Caco-2 (cell line): ENCODE results near the gene KRCC1. TPM values are rescaled to one million over a fixed set of nuclear protein-coding genes. Genes with fewer than 3 reads are reported as not detected.

Source experiments
- BruUV-seq: library from RNA; stranded (reverse); fragments of 400-500 nt; replicated peaks from 2 replicates; lab custom pipeline; 2021; lab: Mats Ljungman, UMichigan
- CTCF ChIA-PET: fragments of 300-600 bp; sonication (Branson Sonifier 250); formaldehyde crosslinking; loops from one replicate; lab custom pipeline; 2022; ENCODE audit warnings: antibody characterized with exemption; lab: Charles Lee
- POLR2A ChIA-PET: fragments of 300-600 bp; sonication (Branson Sonifier 250); formaldehyde crosslinking; loops from one replicate; lab custom pipeline; 2022; ENCODE audit warnings: antibody characterized with exemption; lab: Charles Lee
- DNase-seq, 2 experiments: peaks; one replicate each; pipeline versions ENCODE4 v3.0.0 to v3.0.0-alpha.2; 2020 to 2022
- H3K27me3 ChIP-seq: replicated peaks from 2 replicates; pipeline ENCODE4 v1.6.0; 2011; ENCODE audit warnings: low read length; ENCODE audit not compliant: control insufficient read depth, insufficient read depth
- H3K36me3 ChIP-seq: 2 replicates; pipeline ENCODE4 v1.5.1; 2011; ENCODE audit warnings: low read length; ENCODE audit not compliant: control insufficient read depth, insufficient read depth
- H3K4me1 ChIP-seq: fragments of 250-450 bp; sonication (Bioruptor Pico); 2 replicates; pipeline ENCODE4 v1.5.1; 2020; ENCODE audit warnings: mild to moderate bottlenecking
- H3K4me3 ChIP-seq: 2 replicates; pipeline ENCODE4 v1.5.1; 2011; ENCODE audit warnings: low read depth, mild to moderate bottlenecking, control low read depth, low read length
- H3K9me3 ChIP-seq: fragments of 250-450 bp; sonication (Bioruptor Pico); 2 replicates; pipeline ENCODE4 v1.5.1; 2020; ENCODE audit warnings: mild to moderate bottlenecking, moderate library complexity
- H3K27ac Mint-ChIP-seq: one replicate; pipeline ENCODE4 v1.8.0; 2022; ENCODE audit warnings: mixed read lengths; ENCODE audit not compliant: unreplicated experiment
- H3K27me3 Mint-ChIP-seq: one replicate; pipeline ENCODE4 v1.8.0; 2022; ENCODE audit warnings: mixed read lengths; ENCODE audit not compliant: insufficient read depth, unreplicated experiment
- H3K36me3 Mint-ChIP-seq: one replicate; pipeline ENCODE4 v1.8.0; 2022; ENCODE audit warnings: mild to moderate bottlenecking, mixed read lengths; ENCODE audit not compliant: insufficient read depth, unreplicated experiment
- H3K4me1 Mint-ChIP-seq: one replicate; pipeline ENCODE4 v1.8.0; 2022; ENCODE audit warnings: low read depth, mixed read lengths; ENCODE audit not compliant: unreplicated experiment
- H3K4me3 Mint-ChIP-seq: one replicate; pipeline ENCODE4 v1.8.0; 2022; ENCODE audit warnings: mild to moderate bottlenecking, moderate library complexity, mixed read lengths; ENCODE audit not compliant: unreplicated experiment
- H3K9me3 Mint-ChIP-seq: one replicate; pipeline ENCODE4 v1.8.0; 2022; ENCODE audit warnings: mixed read lengths; ENCODE audit not compliant: unreplicated experiment
- intact Hi-C: fragments of 100-400 bp; cut with micrococcal nuclease; formaldehyde crosslinking; loops from one replicate; pipeline ENCODE4 v1.10.0; 2022; ENCODE audit not compliant: unreplicated experiment
- total RNA-seq: library from RNA; stranded (reverse); gene quantifications from 2 replicates; pipeline ENCODE4 v1.2.3, GENCODE V29; 2022
- TF ChIP-seq, protein P1 (sequence below), 2 experiments: fragments of 200-600 bp in 1 of 2; IDR thresholded peaks; 1 replicate in 1 of 2; 2 replicates in 1 of 2; pipeline versions ENCODE4 v1.5.1 to v1.8.0; 2011 to 2022; ENCODE audit warnings: antibody characterized with exemption in 1 of 2, control low read depth in 1 of 2, inconsistent platforms in 1 of 2, low read depth in 1 of 2, low read length in 1 of 2, mild to moderate bottlenecking in 1 of 2, moderate library complexity in 1 of 2; ENCODE audit not compliant: insufficient read depth in 1 of 2, severe bottlenecking in 1 of 2, unreplicated experiment in 1 of 2

Gene KRCC1
- total RNA-seq, 1 experiment from 2014 or later: 7.6 TPM

DNA sequence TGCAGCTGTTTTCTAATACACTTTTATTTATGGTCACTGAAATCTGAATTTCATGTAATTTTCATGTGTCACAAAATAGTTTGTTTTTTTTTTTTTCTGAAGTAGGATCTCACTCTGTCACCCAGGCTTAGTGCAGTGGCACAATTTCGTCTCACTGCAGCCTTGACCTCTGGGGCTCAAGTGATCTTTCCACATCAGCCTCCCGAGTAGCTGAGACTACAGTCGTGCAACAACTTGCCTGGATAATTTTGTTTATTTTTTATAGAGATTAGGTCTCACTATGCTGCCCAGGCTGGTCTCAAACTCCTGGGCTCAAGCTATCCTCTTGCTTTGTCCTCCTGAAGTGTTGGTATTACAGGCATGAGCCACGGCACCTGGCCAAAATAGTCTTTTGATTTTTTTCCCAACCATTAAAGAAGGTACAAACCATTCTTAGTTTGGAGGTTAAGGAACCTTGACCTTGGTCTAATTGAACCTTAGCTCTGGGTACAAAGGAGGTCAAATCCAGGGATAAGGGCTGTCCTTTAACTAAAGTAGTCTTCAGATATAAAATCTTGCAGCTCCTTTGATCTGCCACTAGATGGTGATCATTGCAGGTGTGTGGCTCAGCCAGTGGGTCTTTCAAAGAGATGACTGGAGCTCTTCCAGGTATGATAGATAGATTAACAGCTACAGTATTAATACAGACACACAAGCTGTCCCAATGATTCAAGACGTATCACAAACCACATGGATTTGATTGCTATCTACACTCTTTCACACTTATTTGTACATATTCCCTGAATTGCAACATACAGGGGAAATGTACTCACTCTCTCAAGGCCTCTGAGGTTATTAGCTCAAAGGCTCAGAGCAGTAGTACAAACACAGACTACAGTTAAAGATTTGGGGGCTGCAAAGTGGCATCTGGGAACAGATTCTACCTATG lies 4.7 kb upstream of the KRCC1 start:
- peaks cover 20% of the 10 kb centered on the region for H3K4me1 ChIP-seq
- intact Hi-C loops: loop anchor here (1.0 to 5.0 kb wide), 4 partner anchors 57 to 127 kb away; no protein-coding TSS in a partner anchor
- no peaks in the 10 kb centered on the region for H3K9me3 Mint-ChIP-seq
- H3K36me3 Mint-ChIP-seq: peaks cover 7% of the 10 kb centered on the region
- H3K27me3 Mint-ChIP-seq: no peaks in the 10 kb centered on the region
- H3K27ac Mint-ChIP-seq: no peak overlapping the region
- H3K4me3 Mint-ChIP-seq: no peak overlapping the region
- no peaks in the 10 kb centered on the region for H3K36me3 ChIP-seq
- ChIA-PET POLR2A (interaction anchor here (0.6 to 1.1 kb wide), 2 partner anchors 47 to 100 kb away, joined by 3 read pairs; no protein-coding TSS in a partner anchor), CTCF (interaction anchor here (0.7 to 2.3 kb wide), 33 partner anchors 11 to 316 kb away, joined by 3 to 146 read pairs (median 5); partner anchors contain the start of genes FABP1 and THNSL2)
- no peak overlapping the region for H3K4me3 ChIP-seq
- no peaks in the 10 kb centered on the region for H3K9me3 ChIP-seq
- no peaks in the 10 kb centered on the region for H3K27me3 ChIP-seq
- DNase-seq: peak; percentile 53 to 57
- H3K4me1 Mint-ChIP-seq: peaks cover 32% of the 10 kb centered on the region
- no TSS peak for BruUV-seq
- TF ChIP-seq, protein P1, sequence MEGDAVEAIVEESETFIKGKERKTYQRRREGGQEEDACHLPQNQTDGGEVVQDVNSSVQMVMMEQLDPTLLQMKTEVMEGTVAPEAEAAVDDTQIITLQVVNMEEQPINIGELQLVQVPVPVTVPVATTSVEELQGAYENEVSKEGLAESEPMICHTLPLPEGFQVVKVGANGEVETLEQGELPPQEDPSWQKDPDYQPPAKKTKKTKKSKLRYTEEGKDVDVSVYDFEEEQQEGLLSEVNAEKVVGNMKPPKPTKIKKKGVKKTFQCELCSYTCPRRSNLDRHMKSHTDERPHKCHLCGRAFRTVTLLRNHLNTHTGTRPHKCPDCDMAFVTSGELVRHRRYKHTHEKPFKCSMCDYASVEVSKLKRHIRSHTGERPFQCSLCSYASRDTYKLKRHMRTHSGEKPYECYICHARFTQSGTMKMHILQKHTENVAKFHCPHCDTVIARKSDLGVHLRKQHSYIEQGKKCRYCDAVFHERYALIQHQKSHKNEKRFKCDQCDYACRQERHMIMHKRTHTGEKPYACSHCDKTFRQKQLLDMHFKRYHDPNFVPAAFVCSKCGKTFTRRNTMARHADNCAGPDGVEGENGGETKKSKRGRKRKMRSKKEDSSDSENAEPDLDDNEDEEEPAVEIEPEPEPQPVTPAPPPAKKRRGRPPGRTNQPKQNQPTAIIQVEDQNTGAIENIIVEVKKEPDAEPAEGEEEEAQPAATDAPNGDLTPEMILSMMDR (IDR thresholded peaks at IDR 0.05; ENCODE audit: insufficient read depth in 1 of 2, low read depth in 1 of 2, low read length in 1 of 2, severe bottlenecking in 1 of 2, unreplicated experiment in 1 of 2): peak; percentile 79 to 89

DNA sequence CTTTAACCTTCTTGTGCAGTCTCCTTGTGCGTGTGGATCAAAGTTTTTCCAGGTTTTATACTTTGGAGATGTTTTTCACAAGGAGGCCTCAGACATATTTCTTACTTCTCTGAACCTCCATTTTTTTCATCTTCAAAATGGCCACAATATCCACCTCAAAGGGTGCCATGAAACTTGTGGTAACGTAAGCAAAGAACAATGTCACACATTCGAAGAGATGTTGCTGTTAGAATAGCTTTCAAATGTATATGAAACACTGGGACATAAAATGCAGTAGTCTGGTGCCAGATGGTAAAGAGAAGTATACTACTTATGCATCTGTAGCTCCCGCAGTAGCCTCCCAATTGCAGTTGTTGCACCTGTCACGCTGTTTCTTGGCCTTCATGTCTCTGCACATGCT lies 2.6 kb upstream of the KRCC1 start:
- Mint-ChIP-seq H3K27ac (no peak overlapping the region), H3K36me3 (peaks cover 23% of the 10 kb centered on the region), H3K4me3 (no peak overlapping the region), H3K4me1 (peaks cover 39% of the 10 kb centered on the region), H3K9me3 (no peaks in the 10 kb centered on the region), H3K27me3 (no peaks in the 10 kb centered on the region)
- H3K36me3 ChIP-seq: no peaks in the 10 kb centered on the region
- ChIA-PET POLR2A (no interaction called here), CTCF (no interaction called here)
- H3K9me3 ChIP-seq: no peaks in the 10 kb centered on the region
- intact Hi-C loops: no loop called here
- TF ChIP-seq, protein P1 (IDR thresholded peaks at IDR 0.05; ENCODE audit: insufficient read depth in 1 of 2, low read depth in 1 of 2, low read length in 1 of 2, severe bottlenecking in 1 of 2, unreplicated experiment in 1 of 2): no peak
- no peak for DNase-seq
- H3K4me3 ChIP-seq: no peak overlapping the region
- BruUV-seq: no TSS peak
- peaks cover 20% of the 10 kb centered on the region for H3K4me1 ChIP-seq
- H3K27me3 ChIP-seq: no peaks in the 10 kb centered on the region

DNA sequence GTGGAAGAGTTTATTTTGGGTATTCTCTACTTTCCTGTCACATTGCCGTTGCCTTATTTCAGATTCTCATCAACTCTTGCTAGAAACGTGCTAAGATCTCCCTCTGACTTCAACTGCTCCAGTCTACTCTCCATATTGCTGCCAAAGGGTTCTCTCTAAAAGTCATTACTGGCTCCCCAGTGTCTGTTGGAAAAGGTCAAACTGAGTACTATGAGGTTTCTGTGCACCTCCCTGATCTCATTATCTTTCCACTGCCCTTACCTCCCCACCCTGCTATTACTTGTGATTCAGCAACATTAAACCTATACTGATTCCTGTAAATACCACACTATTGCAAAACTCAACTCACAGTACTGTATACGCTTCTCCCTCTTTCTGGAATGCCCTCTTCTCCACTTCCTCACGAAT lies 1.9 kb upstream of the KRCC1 start:
- Mint-ChIP-seq H3K36me3 (peaks cover 30% of the 10 kb centered on the region), H3K9me3 (no peaks in the 10 kb centered on the region), H3K4me3 (peak overlapping the region; percentile 33), H3K27me3 (no peaks in the 10 kb centered on the region), H3K4me1 (peaks cover 40% of the 10 kb centered on the region), H3K27ac (no peak overlapping the region)
- no peak overlapping the region for H3K4me3 ChIP-seq
- BruUV-seq: no TSS peak
- no peaks in the 10 kb centered on the region for H3K9me3 ChIP-seq
- TF ChIP-seq, protein P1 (IDR thresholded peaks at IDR 0.05; ENCODE audit: insufficient read depth in 1 of 2, low read depth in 1 of 2, low read length in 1 of 2, severe bottlenecking in 1 of 2, unreplicated experiment in 1 of 2): no peak
- intact Hi-C loops: no loop called here
- POLR2A ChIA-PET: no interaction called here
- H3K27me3 ChIP-seq: no peaks in the 10 kb centered on the region
- DNase-seq: no peak
- H3K36me3 ChIP-seq: no peaks in the 10 kb centered on the region
- peaks cover 20% of the 10 kb centered on the region for H3K4me1 ChIP-seq
- CTCF ChIA-PET: no interaction called here
